H1 (cell line): ENCODE data around the gene CPZ. TPM values are rescaled to one million over a fixed set of nuclear protein-coding genes. Genes with fewer than 3 reads are reported as not detected.

Experiments
- CTCF ChIA-PET: fragments of 300-600 bp; sonication (Branson Sonifier 250); formaldehyde crosslinking; loops from one replicate; lab custom pipeline; 2021; ENCODE audit not compliant: partially characterized antibody; lab: Charles Lee
- POLR2A ChIA-PET: fragments of 300-600 bp; sonication (Branson Sonifier 250); formaldehyde crosslinking; loops from one replicate; lab custom pipeline; 2021; ENCODE audit warnings: inconsistent platforms; ENCODE audit not compliant: partially characterized antibody; lab: Charles Lee
- DNase-seq, 2 experiments: peaks; one replicate each; pipeline versions ENCODE4 v3.0.0 to v3.0.0-alpha.2; 2010 to 2022; ENCODE audit warnings: low spot score in 2 of 2, low read depth in 1 of 2, mixed read lengths in 1 of 2
- FAIRE-seq: peaks from 2 replicates; lab custom pipeline; 2011; peaks lifted over from hg19 to GRCh38; lab: Jason Lieb, UNC
- H2AFZ ChIP-seq: 2 replicates; pipeline ENCODE4 v1.8.1; 2012; ENCODE audit warnings: low read length, inconsistent platforms
- H2AK5ac ChIP-seq: 2 replicates; pipeline ENCODE4 v1.6.1; 2013; ENCODE audit warnings: low read depth, low read length
- H2BK120ac ChIP-seq: replicated peaks from 2 replicates; pipeline ENCODE3; 2013; ENCODE audit warnings: low read depth, low read length, inconsistent platforms
- H2BK12ac ChIP-seq: 2 replicates; pipeline ENCODE4 v1.6.1; 2013; ENCODE audit warnings: low read depth, low read length
- H2BK15ac ChIP-seq: 2 replicates; pipeline ENCODE4 v1.6.1; 2013; ENCODE audit warnings: low read length
- H2BK20ac ChIP-seq: 2 replicates; pipeline ENCODE4 v1.6.1; 2013; ENCODE audit warnings: low read length
- H2BK5ac ChIP-seq: 2 replicates; pipeline ENCODE4 v1.6.1; 2013; ENCODE audit warnings: low read depth, low read length
- H3K14ac ChIP-seq: 2 replicates; pipeline ENCODE4 v1.6.1; 2013; ENCODE audit warnings: inconsistent platforms; ENCODE audit not compliant: insufficient read length
- H3K18ac ChIP-seq: 2 replicates; pipeline ENCODE4 v1.6.1; 2013; ENCODE audit warnings: low read length; ENCODE audit errors: extremely low read depth
- H3K23ac ChIP-seq: 2 replicates; pipeline ENCODE4 v1.6.1; 2013; ENCODE audit warnings: inconsistent platforms; ENCODE audit not compliant: insufficient read length
- H3K23me2 ChIP-seq: 2 replicates; pipeline ENCODE4 v1.6.1; 2013; ENCODE audit warnings: low read depth, low read length
- H3K27ac ChIP-seq: 2 replicates; pipeline ENCODE4 v1.6.1; 2011; ENCODE audit warnings: low read depth, low read length, inconsistent platforms
- H3K27me3 ChIP-seq, 4 experiments: replicated peaks in 1 of 4; 1 replicate in 1 of 4; 2 replicates in 3 of 4; pipeline versions ENCODE4 v1.6.1 to v1.8.1; 2011 to 2013; ENCODE audit warnings: low read length in 3 of 4, mild to moderate bottlenecking in 3 of 4, inconsistent platforms in 2 of 4, mixed read lengths in 2 of 4, moderate library complexity in 1 of 4; ENCODE audit not compliant: control insufficient read depth in 3 of 4, insufficient read depth in 3 of 4; ENCODE audit errors: extremely low read depth in 1 of 4
- H3K36me3 ChIP-seq, 4 experiments: 2 replicates each; pipeline versions ENCODE4 v1.6.1 to v1.8.1; 2011 to 2013; ENCODE audit warnings: mild to moderate bottlenecking in 4 of 4, low read length in 3 of 4, moderate library complexity in 2 of 4, control low read depth in 1 of 4, inconsistent platforms in 1 of 4; ENCODE audit not compliant: insufficient read depth in 4 of 4, control insufficient read depth in 2 of 4
- H3K4ac ChIP-seq: replicated peaks from 2 replicates; pipeline ENCODE3; 2013; ENCODE audit warnings: low read length, low read depth, mixed read lengths, inconsistent platforms; ENCODE audit not compliant: insufficient read length
- H3K4me1 ChIP-seq, 4 experiments: replicated peaks in 1 of 4; 1 replicate in 1 of 4; 2 replicates in 3 of 4; pipeline versions ENCODE4 v1.6.1 to v1.8.1; 2011 to 2013; ENCODE audit warnings: low read length in 3 of 4, inconsistent platforms in 2 of 4, mixed read lengths in 1 of 4; ENCODE audit not compliant: insufficient read depth in 4 of 4, control insufficient read depth in 3 of 4
- H3K4me2 ChIP-seq, 2 experiments: 2 replicates each; pipeline versions ENCODE4 v1.6.1 to v1.8.1; 2011 to 2013; ENCODE audit warnings: low read depth in 2 of 2, low read length in 2 of 2, control low read depth in 1 of 2, inconsistent platforms in 1 of 2, mild to moderate bottlenecking in 1 of 2; ENCODE audit not compliant: insufficient read depth in 1 of 2
- H3K4me3 ChIP-seq, 4 experiments: fragments of 200-600, 300-600 bp in 1 of 4; sonication (generic), shearing (Covaris generic), sonication (Bioruptor Twin) in 1 of 4; 2 replicates each; pipeline versions ENCODE4 v1.5.1 to v1.8.1; 2011 to 2016; ENCODE audit warnings: low read length in 4 of 4, low read depth in 3 of 4, control low read depth in 2 of 4, inconsistent platforms in 2 of 4, mild to moderate bottlenecking in 2 of 4, mixed read lengths in 1 of 4, moderate library complexity in 1 of 4; ENCODE audit not compliant: insufficient read depth in 2 of 4; ENCODE audit errors: extremely low read depth in 1 of 4
- H3K56ac ChIP-seq: replicated peaks from 2 replicates; pipeline ENCODE3; 2013; ENCODE audit warnings: low read depth, mild to moderate bottlenecking, mixed read lengths, low read length, inconsistent platforms; ENCODE audit not compliant: insufficient read length
- H3K79me1 ChIP-seq: 2 replicates; pipeline ENCODE4 v1.6.1; 2013; ENCODE audit warnings: low read depth, low read length, control low read depth
- H3K79me2 ChIP-seq, 2 experiments: 2 replicates each; pipeline versions ENCODE4 v1.6.1 to v1.8.1; 2012 to 2013; ENCODE audit warnings: low read length in 2 of 2, mild to moderate bottlenecking in 2 of 2, inconsistent platforms in 1 of 2; ENCODE audit not compliant: insufficient read depth in 2 of 2, control insufficient read depth in 1 of 2
- H3K9ac ChIP-seq, 4 experiments: replicated peaks in 1 of 4; 1 replicate in 1 of 4; 2 replicates in 3 of 4; pipeline versions ENCODE4 v1.6.1 to v1.8.1; 2011 to 2013; ENCODE audit warnings: low read depth in 3 of 4, low read length in 3 of 4, control low read depth in 2 of 4, mild to moderate bottlenecking in 2 of 4, moderate library complexity in 2 of 4, inconsistent platforms in 1 of 4; ENCODE audit errors: extremely low read depth in 1 of 4
- H3K9me3 ChIP-seq, 2 experiments: 2 replicates each; pipeline versions ENCODE4 v1.6.1 to v1.8.1; 2012 to 2013; ENCODE audit warnings: mild to moderate bottlenecking in 2 of 2, moderate library complexity in 2 of 2, control low read depth in 1 of 2, inconsistent platforms in 1 of 2, low read depth in 1 of 2, low read length in 1 of 2, mixed read lengths in 1 of 2; ENCODE audit not compliant: insufficient read depth in 2 of 2
- H4K20me1 ChIP-seq, 2 experiments: replicated peaks in 1 of 2; 2 replicates each; pipeline versions ENCODE3 to v1.8.1; 2011 to 2013; ENCODE audit warnings: inconsistent platforms in 2 of 2, low read length in 2 of 2, mild to moderate bottlenecking in 1 of 2; ENCODE audit not compliant: insufficient read depth in 2 of 2, control insufficient read depth in 1 of 2
- H4K5ac ChIP-seq: 2 replicates; pipeline ENCODE4 v1.6.1; 2013; ENCODE audit warnings: low read length, low read depth, mixed read lengths, inconsistent platforms; ENCODE audit not compliant: insufficient read length
- H4K8ac ChIP-seq: 2 replicates; pipeline ENCODE4 v1.8.0; 2013; ENCODE audit warnings: mild to moderate bottlenecking, moderate library complexity, low read length, inconsistent platforms; ENCODE audit not compliant: insufficient read depth; ENCODE audit errors: extremely low read depth
- H4K91ac ChIP-seq: replicated peaks from 2 replicates; pipeline ENCODE3; 2013; ENCODE audit warnings: low read length, mixed read lengths, inconsistent platforms; ENCODE audit not compliant: insufficient read length
- BRCA1 ChIP-seq: IDR thresholded peaks from 2 replicates; pipeline ENCODE4 v1.6.1; 2012; ENCODE audit warnings: low read depth, low read length, improper control_type of control experiment
- CHD2 ChIP-seq: IDR thresholded peaks from 2 replicates; pipeline ENCODE4 v1.6.1; 2012; ENCODE audit warnings: low read length, improper control_type of control experiment
- CREB1 ChIP-seq: IDR thresholded peaks from 2 replicates; pipeline ENCODE4 v1.6.1; 2012; ENCODE audit warnings: inconsistent platforms
- EZH2 ChIP-seq: fragments of 200-600 bp; sonication (generic); IDR thresholded peaks from 2 replicates; pipeline ENCODE4 v1.7.1; 2012; ENCODE audit warnings: low read depth, mild to moderate bottlenecking, moderate library complexity, low read length, inconsistent platforms; ENCODE audit not compliant: severe bottlenecking
- NRF1 ChIP-seq: IDR thresholded peaks from 2 replicates; pipeline ENCODE4 v1.6.1; 2011; ENCODE audit warnings: mild to moderate bottlenecking, low read depth, low read length, improper control_type of control experiment
- RAD21 ChIP-seq, 2 experiments: IDR thresholded peaks in 1 of 2; conservative IDR thresholded peaks in 1 of 2; 2 replicates each; pipeline ENCODE4 v1.6.1; 2011; ENCODE audit warnings: low read depth in 2 of 2, low read length in 2 of 2, improper control_type of control experiment in 1 of 2, inconsistent platforms in 1 of 2, mild to moderate bottlenecking in 1 of 2, moderate library complexity in 1 of 2
- SIN3A ChIP-seq, 2 experiments: IDR thresholded peaks in 1 of 2; conservative IDR thresholded peaks in 1 of 2; 2 replicates each; pipeline ENCODE4 v1.6.1; 2011 to 2012; ENCODE audit warnings: low read length in 2 of 2, improper control_type of control experiment in 1 of 2, low read depth in 1 of 2, mild to moderate bottlenecking in 1 of 2
- TEAD4 ChIP-seq: IDR thresholded peaks from 2 replicates; pipeline ENCODE4 v1.6.1; 2012; ENCODE audit warnings: low read depth, low read length, inconsistent platforms, mixed read lengths
- WGBS, 2 experiments: shearing (Covaris generic) in 1 of 2; methylation state at CpG; one replicate each; pipeline versions ENCODE4 v1.1.6 to v1.1.7; 2013 to 2015; ENCODE audit warnings: low lambda C conversion rate in 2 of 2, mixed read lengths in 2 of 2, inconsistent platforms in 1 of 2, low coverage in 1 of 2, missing lambda C conversion rate in 1 of 2; ENCODE audit not compliant: insufficient replicate concordance in 2 of 2, insufficient coverage in 1 of 2, insufficient read length in 1 of 2; ENCODE audit errors: extremely low coverage in 1 of 2, missing lambda C conversion rate in 1 of 2; 5-methylcytosine and 5-hydroxymethylcytosine counted together
- polyA plus RNA-seq, 7 experiments: library from polyadenylated mRNA; depleted of rRNA in 3 of 7; stranded (reverse) in 5 of 7; unstranded in 2 of 7; fragments of >200 nt in 5 of 7; fragments of 200-250 nt in 2 of 7; gene quantifications; 1 replicate in 5 of 7; 2 replicates in 1 of 7; 4 replicates in 1 of 7; pipeline versions ENCODE4 v1.2.1 to v1.2.3, GENCODE V29; 2011 to 2013; ENCODE audit warnings: missing spikeins in 2 of 7, mixed read lengths in 2 of 7
- total RNA-seq: library from RNA; stranded (reverse); fragmentation: NEBNext Ultra II Directional; extraction: Animal tissue kit (Norgen Biotek cat#: 25700); gene quantifications from 2 replicates; pipeline ENCODE4 v1.2.1, GENCODE V29; 2021

The CPZ gene
- total and polyA plus RNA-seq, 2 of the 8 experiments (the other 6 are each of a cell fraction or from before 2014, with no cell fraction given), result 28.8 to 40.7 TPM

DNA sequence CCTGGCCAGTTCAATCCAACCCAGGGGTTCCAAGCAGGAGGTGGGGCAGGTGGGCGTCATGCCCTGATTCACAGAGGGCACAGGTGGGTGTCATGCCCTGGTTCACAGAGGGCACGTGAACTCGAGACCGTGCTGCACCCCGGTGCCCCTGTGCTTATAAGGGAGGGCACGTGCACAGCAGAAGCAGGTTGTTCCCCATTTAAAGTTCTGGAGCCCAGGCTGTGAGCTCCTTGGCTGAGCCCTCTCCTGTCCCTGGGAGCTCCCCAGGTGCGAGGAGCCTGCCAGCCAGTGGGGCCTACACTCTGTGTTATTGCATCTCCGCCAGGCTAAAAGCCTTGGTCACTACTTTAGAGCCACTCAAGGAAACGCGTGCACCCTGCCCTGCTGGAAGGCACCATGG, 3.2 kb upstream of the CPZ start:
- WGBS, 2 experiments, result 87% methylated on average over 10 of the region's 10 CpGs; no CpG with 5 or more reads in 1 of the 2 experiments
- H3K23ac ChIP-seq, result no peak overlapping the region
- no peak overlapping the region for H3K4me3 ChIP-seq
- no peak overlapping the region for H3K4me2 ChIP-seq
- H3K4me1 ChIP-seq, result peaks cover 0 to 33% (median 25%) of the 10 kb centered on the region in 4 experiments; a peak in 6 of 7 replicates
- H4K5ac ChIP-seq, result no peak overlapping the region
- H3K14ac ChIP-seq, result no peak overlapping the region
- no peak overlapping the region for H2BK20ac ChIP-seq
- FAIRE-seq (no peak), DNase-seq (no peak)
- peaks cover 14% of the 10 kb centered on the region; the same call in 1 of the 2 replicates for H3K23me2 ChIP-seq
- no peak overlapping the region for H4K8ac ChIP-seq
- H3K27ac ChIP-seq, result no peak overlapping the region
- ChIA-PET CTCF (interaction anchor here (1.2 to 8.8 kb wide), 8 partner anchors 8 to 328 kb away, joined by 3 to 66 read pairs (median 4); no protein-coding TSS in a partner anchor), POLR2A (no interaction called here)
- H2BK15ac ChIP-seq, result 0 out of 2 replicates have a peak overlapping the region, but pooled peaks have one; percentile 29
- H2AK5ac ChIP-seq, result no peak overlapping the region
- no peak overlapping the region for H3K9ac ChIP-seq
- H3K27me3 ChIP-seq, result peaks cover 0 to 3% (median under 1%) of the 10 kb centered on the region in 4 experiments; a peak in 1 of 7 replicates
- H3K79me2 ChIP-seq, result peaks cover 0 to 4% of the 10 kb centered on the region in 2 experiments; a peak in 1 of 4 replicates
- no peak overlapping the region for H3K18ac ChIP-seq
- TF ChIP-seq CREB1 (no peak), RAD21 (IDR thresholded peaks at IDR 0.05 in 1 of 2, conservative IDR thresholded peaks at IDR 0.05 in 1 of 2; ENCODE audit: low read depth in 2 of 2, low read length in 2 of 2) (no peak), CHD2 (no peak), TEAD4 (no peak), EZH2 (no peak), SIN3A (conservative IDR thresholded peaks at IDR 0.05 in 1 of 2, IDR thresholded peaks at IDR 0.05 in 1 of 2; ENCODE audit: low read depth in 1 of 2, low read length in 2 of 2) (no peak), NRF1 (no peak), BRCA1 (no peak)
- H3K4ac ChIP-seq, result no peak overlapping the region
- no peak overlapping the region for H2BK12ac ChIP-seq
- no peak overlapping the region for H2BK120ac ChIP-seq
- no peaks in the 10 kb centered on the region for H3K9me3 ChIP-seq
- no peaks in the 10 kb centered on the region for H3K36me3 ChIP-seq
- H4K91ac ChIP-seq, result peak overlapping the region; percentile 66
- H3K79me1 ChIP-seq, result no peaks in the 10 kb centered on the region; the same call in none of the 2 replicates
- no peak overlapping the region for H2BK5ac ChIP-seq
- H3K56ac ChIP-seq, result no peak overlapping the region
- no peak overlapping the region for H2AFZ ChIP-seq
- H4K20me1 ChIP-seq, result peaks cover 0 to 10% of the 10 kb centered on the region in 2 experiments
